Stimulated activated naive CD4-positive, alpha-beta T cell treated with Interleukin-2 at 50 U/mL for 16 hours (primary cell): ENCODE results near the gene PDLIM4.

Experiments used
- DNase-seq: peaks from one replicate; lab custom pipeline; 2025; lab: John Stamatoyannopoulos, UW

Gene PDLIM4

GRCh38 chr5:132227485-132228240, 29.8 kb upstream of the PDLIM4 start, which contains the start of gene P4HA2:
TSS of gene P4HA2 (minus strand) at chr5:132227853. CDS start at chr5:132218626, 9,227 bp downstream.
- peak; percentile 32 for DNase-seq

DNA sequence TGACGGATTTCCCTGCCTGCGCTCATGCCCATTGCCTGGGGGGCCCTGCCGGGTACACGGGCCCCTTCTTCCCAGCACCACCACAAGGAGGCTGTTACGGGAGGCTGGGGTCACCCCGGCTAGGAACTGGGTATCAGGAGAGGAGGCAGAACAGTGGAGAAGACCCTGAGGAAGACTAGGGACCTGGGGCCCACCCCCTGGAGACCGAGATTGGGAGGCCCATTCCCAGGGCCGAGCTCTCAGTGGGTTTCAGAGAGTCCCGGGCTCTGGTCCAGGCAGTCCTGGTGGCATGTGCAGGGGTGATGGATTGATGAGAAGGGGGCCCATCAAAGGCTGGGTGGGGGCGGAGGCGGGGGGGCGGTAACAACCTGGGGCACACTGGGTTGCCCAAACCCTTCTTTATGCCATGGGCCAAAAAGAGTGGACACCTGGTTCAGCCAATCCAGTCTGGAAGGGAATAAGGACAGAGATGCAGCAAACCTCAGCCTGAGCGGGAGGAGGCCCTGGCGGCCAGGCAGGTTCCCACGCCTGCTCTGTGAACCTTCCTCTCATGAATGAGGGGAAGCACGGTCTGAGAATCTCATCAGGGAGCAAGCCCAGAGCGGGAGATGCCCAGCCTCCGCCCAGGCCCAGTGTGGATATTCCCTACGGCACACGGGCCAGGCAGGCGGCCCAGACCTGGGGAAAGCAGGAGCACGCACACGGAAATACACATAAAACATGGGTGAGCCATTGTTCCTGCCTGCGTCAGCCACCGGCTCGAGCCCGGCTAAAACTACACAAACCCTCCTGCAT, 29.1 kb upstream of the PDLIM4 start:
- no peak for DNase-seq

DNA sequence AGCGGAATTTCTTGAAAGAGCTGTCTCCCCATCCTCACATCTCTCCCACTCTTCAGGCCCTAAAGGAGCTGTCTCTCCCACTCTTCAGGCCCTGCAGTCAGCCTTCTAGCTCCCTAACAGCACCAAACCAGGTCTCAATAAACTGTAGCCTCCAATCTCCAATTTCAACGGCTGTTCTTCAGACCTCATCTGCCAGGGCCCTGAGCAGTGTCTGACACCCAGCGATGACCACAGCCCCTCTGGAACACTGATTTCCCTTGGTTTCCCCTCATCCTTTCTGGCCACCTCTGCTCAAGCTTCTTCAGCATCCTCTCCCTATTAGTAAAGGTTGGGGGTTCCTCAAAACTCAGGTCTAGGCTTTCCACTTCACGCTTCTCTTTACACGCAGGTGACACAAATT, 28.3 kb upstream of the PDLIM4 start:
- DNase-seq = no peak

GRCh38 chr5:132230871-132231270, 26.6 kb upstream of the PDLIM4 start:
- DNase-seq = no peak

- no peak for DNase-seq
Observed at GRCh38 chr5:132232465-132232864, 25.0 kb upstream of the PDLIM4 start.

GRCh38 chr5:132233081-132233480, 24.4 kb upstream of the PDLIM4 start:
- DNase-seq = no peak

- DNase-seq = no peak
Observed at GRCh38 chr5:132233811-132234683, 23.4 kb upstream of the PDLIM4 start.

DNA sequence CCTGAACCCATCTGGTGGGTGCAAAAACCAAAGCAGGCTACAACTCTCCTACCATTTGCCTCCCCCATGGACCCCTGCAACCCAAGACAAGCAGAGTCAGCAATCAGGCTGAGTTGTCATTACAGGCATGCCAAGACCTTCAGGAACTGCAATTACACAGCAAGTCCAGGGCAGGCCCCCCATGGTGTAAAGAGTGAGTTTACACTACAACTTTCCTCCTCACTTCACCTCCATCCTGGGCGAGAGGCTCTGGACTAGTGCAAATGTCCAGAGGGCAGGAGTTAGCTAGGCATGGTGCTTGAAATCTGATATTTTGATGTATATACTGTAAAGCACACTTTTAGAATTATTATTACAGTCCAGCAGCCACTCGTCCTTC, 22.8 kb upstream of the PDLIM4 start:
- no peak for DNase-seq

GRCh38 chr5:132235340-132235739, 22.2 kb upstream of the PDLIM4 start:
- no peak for DNase-seq

GRCh38 chr5:132237141-132237540, 20.4 kb upstream of the PDLIM4 start:
- DNase-seq = no peak

DNA sequence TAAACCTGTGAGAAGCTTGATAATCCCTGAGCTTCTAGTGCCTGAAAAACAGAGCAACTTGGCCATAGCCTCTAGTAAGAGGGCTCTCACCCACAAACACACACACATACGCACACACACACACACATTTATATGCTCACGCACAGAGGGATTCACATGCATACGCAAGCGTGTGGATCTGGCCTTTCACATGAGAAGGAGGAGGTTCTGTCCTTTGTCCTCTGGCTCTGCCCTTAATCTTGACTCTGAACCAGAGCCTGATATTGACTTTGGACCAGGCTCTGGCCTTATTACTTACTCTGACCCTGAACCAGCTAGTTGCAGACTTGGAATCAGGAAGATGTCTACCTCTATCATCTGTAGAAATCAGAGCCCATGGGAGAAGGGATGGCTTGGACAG, 19.8 kb upstream of the PDLIM4 start:
- no peak for DNase-seq

DNA sequence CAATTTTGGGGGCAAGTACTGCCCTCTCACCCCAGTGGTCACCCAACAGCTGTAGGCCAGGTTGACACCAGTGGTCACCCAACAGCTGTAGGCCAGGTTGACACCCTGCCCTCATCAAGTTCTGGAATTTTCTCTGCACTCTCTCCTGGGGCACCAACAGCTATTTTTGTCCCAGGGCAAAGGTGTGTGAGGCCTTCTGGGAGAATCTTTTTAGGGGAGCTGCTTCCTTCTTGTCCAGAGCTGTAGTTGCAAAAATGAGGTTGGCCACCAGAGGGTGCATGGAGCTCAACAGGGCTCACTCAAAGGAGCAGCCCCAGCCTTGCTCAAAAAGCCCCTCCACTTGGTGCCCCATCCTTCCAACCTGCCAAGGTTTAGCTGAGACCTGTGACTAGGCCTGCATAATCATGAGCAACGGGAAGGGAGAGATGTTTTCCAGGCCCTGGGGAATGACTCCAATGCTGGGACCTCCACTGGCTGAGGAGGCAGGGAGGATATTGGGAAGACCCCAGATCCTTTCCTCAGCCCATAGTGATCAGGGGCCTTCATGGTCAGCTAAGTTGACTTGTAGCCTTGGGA, 19.2 kb upstream of the PDLIM4 start:
- peak; percentile 68 for DNase-seq

DNA sequence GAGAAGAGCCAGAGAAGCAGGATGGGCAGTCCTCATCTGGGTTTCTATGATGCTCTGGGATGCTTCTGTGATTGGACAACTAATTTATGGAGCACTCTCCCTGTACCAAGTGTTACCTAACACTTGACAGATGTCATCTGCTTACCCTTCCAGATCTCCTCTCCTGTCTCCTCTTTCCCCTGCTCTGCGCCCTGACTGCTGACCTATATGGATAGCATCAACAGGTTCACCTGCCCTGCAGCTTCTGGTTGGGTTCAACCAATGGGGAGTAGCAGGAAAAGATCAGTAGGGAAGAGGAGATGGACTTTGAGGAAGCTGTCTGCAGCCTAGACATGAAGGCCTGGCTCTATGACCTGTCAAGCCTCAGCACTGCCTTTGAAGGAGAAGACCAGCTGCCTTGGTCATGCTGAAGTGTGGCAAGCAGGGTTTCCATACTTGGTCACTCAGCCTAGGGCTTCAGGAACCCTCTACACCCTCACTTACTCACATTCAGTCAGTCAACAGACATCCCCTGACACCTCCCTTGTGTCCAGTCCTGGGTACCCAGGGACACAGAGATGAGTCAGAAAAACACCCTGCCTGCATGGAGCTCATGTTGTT, 18.5 kb upstream of the PDLIM4 start:
- no peak for DNase-seq

GRCh38 chr5:132239776-132240175, 17.7 kb upstream of the PDLIM4 start:
- no peak for DNase-seq

- DNase-seq = no peak
Observed at GRCh38 chr5:132243366-132243977, 14.0 kb upstream of the PDLIM4 start.

GRCh38 chr5:132245593-132245992, 11.9 kb upstream of the PDLIM4 start:
- no peak for DNase-seq

- DNase-seq = no peak
Observed at GRCh38 chr5:132246806-132247205, 10.7 kb upstream of the PDLIM4 start.

DNA sequence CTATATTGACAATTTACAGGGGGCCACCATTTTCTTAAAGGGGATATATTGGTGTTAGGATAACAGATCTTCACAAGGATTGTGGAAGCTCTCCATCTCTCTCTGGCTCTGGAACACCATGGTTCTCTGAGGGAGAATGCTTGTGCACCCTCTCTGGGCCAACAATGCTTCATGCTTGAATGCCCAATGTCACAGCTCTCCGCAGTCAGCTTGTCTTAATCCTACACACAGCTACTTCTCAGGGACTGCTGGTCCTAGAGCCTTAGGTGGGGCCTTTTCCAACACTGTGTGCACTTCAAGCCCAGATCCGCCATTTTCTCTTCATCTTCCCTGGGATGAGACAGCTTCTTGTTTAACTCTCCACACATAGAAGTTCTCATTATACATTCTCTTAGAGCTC, 6.9 kb upstream of the PDLIM4 start:
- no peak for DNase-seq

- no peak for DNase-seq
Observed at GRCh38 chr5:132251220-132251725, 6.2 kb upstream of the PDLIM4 start.

DNA sequence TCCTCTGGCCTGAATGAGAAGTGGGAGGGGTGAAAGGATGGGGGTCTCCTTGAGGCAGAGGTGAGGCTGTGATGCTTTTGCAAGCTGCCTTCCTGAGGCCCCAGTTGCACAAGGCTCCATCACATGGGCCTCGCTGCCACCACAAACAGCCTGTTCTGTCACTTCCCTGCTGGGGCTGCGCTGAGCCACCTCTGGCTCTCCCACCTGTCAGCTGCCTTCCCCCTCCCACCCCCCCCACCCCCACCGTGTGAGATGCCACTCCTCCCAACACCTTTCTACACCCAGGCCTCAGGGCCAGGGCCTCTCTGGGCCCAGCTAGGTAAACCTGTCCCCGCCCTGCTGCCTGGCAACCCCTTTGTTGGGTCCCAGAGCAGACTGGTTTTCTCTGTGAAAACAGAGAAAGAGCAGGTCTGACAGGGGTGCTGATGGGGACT, 4.5 kb upstream of the PDLIM4 start:
- no peak for DNase-seq
